ENCODE data around the gene BAK1.
"Not testable (repeated sequence)": the region's sequence is repeated elsewhere in the genome, so short reads cannot be mapped to it uniquely, and the experiment has no call there.

Gene BAK1

DNA sequence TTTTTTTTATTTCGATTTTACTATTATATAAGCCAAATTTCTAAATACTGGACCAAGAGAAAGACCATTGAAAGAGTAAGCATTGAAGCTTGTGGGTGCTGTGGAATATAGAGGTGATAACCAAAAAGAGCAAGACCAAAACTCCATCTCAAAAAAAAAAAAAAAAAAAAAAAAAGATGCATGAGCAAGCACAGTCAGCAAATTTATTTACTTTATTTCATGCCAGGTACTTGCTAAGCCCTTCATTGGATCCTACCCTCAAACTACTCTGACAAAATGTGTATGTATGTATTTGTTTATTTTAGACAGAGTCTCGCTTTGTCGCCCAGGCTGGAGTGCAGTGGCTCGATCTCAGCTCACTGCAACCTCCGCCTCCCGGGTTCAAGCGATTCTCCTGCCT is 27.8 kb downstream of the BAK1 start:
- DNase-seq (ENCODE audit: low read depth, low spot score), result no peak

DNA sequence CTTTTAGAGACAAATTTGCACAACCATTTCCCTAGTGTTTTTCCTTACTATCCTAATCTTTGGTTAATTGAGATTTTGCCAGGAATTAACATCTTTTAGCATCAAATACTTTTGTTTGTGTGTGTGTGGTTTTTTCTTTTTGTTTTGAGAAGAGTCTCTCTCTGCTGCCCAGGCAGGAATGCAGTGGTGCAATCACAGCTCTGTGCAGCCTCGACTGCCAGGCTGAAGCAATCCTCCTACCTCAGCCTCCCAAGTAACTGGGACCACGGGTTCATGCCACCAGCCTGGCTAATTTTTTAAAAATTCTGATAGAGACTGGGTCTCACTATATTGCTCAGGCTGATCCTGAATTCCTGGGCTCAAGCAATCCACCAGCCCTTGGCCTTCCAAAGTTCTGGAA is 28.5 kb downstream of the BAK1 start:
- DNase-seq (ENCODE audit: low read depth, low spot score), result no peak

DNA sequence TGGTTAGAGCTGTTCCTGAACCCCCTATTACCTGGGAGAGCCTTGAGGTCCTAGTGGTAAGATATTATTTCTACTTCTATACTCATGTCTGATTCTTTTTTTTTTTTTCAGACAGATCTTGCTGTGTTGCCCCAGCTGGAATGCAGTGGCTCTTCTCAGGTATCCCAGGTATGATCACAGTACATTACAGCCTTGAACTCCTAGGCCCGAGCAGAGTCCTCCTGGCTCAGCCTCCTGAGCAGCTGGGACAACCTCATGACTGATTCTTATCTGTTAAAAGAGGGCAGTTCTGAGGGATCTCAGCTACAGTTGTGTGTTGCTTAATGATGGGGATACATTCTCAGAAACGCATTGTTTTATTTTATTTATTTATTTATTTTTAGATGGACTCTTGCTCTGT is 30.2 kb downstream of the BAK1 start:
- no peak for DNase-seq (ENCODE audit: low read depth, low spot score)

DNA sequence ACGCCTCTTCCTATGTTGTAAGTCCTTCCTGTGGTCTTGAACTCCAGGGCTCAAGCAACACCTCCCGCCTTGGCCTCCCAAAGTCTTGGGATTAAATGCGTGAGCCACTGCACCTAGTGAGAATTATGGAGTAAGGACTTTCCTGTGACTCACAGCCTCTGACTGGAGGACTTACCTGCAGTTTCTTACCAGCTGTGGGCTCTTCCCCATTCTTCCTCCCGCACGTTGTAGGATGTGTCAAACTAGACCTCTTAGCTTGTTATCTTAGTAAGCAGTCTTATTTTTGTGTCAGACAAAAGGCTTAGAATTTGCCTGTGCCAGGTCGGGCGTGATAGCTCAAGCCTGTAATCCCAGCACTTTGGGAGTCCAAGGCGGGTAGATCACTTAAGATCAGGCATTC is 30.9 kb downstream of the BAK1 start:
- no peak for DNase-seq (ENCODE audit: low read depth, low spot score)

DNA sequence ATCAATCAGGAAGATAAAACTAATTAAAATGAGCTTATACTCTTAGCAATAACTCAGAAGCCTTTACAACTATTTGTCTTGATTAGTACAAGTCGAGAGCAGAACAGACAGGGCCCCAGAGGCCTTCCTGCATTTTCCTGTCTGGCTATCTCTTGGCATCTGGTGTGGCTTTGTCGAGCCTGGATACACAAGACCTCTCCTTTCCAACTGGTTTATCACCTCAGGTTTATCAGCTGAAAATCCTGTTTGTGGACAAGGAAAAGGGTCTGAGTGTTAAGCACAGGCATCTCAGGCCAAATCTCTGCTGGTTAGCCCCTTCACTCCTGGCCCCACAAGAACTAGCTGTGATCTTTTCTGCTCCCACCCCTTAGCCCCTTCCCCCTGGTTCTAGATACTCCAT is 32.6 kb downstream of the BAK1 start:
- no peak for DNase-seq (ENCODE audit: low read depth, low spot score)

DNA sequence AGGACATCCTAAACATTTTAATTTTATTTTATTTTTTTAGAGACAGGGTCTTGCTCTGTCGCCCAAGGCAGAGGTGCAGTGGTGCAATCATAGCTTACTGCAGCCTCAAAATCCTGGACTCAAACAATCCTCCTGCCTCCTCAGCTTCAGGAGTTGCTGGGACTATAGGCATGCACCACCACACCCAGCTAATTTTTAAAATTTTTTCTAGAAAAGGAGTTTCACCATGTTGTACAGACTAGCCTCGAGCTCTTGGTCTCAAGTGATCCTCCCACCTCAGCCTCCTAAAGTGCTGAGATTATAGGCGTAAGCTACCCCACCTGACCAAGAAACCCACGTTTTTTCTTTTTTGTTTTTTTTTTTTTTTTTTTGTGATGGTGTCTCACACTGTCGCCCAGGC is 33.3 kb downstream of the BAK1 start:
- no peak for DNase-seq (ENCODE audit: low read depth, low spot score)

DNA sequence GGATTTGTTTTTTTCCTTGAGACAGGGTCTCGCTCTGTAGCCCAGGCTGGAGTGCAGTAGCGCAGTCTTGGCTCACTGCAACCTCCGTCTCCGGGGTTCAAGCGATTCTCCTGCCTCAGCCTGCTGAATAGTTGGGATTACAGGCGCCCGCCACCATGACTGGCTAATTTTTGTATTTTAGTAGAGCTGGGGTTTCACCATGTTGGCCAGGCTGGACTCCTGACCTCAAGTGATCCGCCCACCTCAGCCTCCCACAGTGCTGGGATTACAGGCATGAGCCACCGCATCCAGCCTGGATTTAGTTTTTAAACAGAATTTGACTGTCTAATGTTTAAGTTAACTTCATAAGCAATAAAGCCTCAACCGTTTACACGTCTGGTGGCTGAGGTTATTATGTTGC is 34.8 kb downstream of the BAK1 start:
- DNase-seq (ENCODE audit: low read depth, low spot score), result not testable (repeated sequence)

DNA sequence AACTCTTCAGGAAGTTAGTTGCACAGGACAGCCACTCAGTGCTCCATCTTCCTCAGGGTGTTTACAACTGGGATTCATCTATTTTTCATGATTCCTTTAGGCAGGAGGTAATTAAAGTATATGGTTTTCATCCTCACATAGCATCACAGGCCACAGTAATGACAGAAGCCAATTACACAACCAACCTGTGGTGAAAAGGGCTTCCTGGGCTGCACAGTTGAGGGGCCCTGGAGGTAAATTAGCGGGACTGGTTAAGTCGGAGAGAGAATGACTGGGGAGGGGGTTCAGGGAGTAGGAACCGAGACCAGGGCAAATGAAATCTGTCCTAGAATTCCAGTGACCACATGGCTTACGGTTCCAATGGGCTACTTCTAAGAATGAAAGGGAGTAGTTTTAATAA is 37.0 kb downstream of the BAK1 start:
- no peak for DNase-seq (ENCODE audit: low read depth, low spot score)

DNA sequence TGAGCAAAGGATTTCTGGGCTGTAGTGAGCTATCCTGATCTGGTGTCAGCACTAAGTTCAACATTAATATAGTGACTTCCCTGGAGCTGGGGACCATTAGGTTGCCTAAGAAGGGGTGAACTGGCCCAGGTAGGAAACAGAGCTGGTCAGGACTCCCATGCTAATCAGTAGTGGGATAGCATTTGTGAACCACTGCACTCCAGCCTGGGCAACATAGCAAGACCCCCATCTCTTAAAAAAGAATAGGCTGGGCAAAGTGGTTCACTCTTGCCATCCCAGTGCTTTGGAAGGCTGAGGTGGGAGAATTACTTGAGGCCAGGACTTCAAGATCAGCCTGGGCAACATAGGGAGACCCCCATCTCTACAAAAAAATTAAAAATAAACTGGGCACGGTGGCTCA is 39.3 kb downstream of the BAK1 start:
- no peak for DNase-seq (ENCODE audit: low read depth, low spot score)

DNA sequence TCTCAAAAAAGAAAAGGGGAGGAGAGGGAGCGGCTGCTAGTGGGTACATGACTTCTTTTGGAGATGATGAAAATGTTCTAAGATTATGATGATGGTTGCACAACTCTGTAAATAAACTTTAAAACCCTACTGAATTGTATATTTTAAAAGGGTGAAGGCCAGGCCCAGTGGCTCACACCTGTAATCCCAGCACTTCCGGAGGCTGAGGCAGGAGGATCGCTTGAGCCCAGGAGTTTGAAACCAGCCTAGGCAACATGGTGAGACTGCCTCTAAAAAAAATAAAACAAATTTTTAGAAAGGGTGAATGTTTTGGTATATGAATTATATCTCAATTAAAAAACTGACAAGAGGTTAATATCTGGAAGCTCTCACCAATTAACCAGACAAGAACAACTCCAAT is 45.4 kb downstream of the BAK1 start:
- no peak for DNase-seq (ENCODE audit: low read depth, low spot score)

DNA sequence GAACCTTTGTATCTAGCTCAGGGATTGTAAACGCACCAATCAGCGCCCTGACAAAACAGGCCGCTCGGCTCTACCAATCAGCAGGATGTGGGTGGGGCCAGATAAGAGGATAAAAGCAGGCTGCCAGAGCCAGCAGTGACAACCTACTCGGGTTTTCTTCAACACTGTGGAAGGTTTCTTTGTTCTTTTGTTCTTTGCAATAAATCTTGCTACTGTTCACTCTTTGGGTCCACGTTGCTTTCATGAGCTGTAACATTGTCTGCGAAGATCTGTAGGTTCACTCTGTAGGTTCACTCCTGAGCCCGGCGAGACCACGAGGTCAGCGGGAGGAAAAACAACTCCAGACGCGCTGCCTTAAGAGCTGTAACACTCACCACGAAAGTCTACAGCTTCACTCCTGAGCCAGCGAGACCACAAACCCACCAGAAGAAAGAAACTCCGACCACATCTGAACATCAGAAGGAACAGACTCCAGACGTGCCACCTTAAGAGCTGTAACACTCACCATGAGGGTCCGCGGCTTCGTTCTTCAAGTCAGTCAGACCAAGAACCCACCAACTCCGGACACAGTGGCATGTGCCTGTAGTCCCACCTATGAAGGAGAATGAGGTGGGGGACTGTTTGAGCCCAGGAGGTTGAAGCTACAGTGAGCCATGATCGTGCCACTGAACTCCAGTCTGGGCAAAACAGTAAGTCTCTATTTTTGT is 46.8 kb downstream of the BAK1 start:
- DNase-seq (ENCODE audit: low read depth, low spot score), result not testable (repeated sequence)

DNA sequence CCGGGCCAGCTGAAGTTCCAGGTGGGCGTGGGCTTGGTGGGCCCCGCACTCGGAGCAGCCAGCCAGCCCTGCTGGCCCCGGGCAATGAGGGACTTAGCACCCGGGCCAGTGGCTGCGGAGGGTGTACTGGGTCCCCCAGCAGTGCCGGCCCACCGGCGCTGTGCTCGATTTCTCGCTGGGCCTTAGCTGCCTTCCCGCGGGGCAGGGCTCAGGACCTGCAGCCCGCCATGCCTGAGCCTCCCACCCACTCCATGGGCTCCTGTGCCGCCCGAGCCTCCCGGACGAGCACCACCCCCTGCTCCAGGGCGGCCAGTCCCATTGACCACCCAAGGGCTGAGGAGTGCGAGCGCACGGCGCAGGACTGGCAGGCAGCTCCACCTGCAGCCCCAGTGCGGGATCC is 47.6 kb downstream of the BAK1 start:
- DNase-seq (ENCODE audit: low read depth, low spot score), result not testable (repeated sequence)

DNA sequence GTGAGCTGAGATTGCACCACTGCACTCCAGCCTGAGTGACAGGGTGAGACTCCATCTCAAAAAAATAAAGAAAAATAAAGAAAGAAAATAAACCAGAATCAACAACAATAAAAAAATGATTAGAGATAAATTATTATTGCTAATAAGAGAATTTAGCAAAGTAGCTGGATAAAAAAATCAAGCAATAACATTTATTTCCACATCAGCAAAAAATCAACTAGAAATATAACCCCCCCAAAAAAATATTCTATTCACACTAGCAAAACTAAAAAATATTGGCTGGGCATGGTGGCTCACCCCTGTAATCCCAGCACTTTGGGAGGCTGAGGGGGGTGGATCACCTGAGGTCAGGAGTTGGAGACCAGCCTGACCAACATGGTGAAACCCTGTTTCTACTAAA is 49.5 kb downstream of the BAK1 start:
- not testable (repeated sequence) for DNase-seq (ENCODE audit: low read depth, low spot score)
